ENCODE results near the gene ZNF70.

GRCh38 chr22:23796461-23796860 is 45.5 kb upstream of the ZNF70 start:
- no peak for TF ChIP-seq CTCF (IDR thresholded peaks at IDR 0.05)
- no peak for TF ChIP-seq POLR2A (IDR thresholded peaks at IDR 0.05)

All from right lobe of liver (tissue), 4 donors.